NCI-H1930 (cell line): Measurements from ENCODE around the gene AHSG.
A peak's percentile ranks its signal among the peaks of the same experiment; 100 is the strongest.

Source experiments
- DNase-seq, 2 experiments: peaks; one replicate each; lab custom pipeline; 2025; lab: John Stamatoyannopoulos, UW

The AHSG gene

DNA sequence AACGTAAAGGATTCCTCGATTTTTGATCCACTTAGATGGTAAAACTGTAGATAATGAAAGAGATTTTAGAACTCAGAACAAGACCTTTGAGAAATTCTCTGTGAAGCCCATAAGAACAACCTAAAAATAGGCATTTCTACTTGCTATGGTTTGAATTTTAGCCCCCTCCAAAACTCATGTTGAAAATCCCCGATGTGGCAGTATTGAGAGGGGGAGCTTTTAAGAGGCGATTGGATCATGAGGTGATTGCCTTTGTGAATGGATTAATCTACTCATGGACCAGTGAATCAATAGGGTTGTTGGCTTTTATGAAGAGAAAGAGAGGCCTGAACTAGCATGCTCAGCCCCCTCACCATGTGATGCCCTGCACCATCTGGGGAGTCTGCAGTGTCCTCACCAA, 20.2 kb upstream of the AHSG start:
- DNase-seq, result no peak

DNA sequence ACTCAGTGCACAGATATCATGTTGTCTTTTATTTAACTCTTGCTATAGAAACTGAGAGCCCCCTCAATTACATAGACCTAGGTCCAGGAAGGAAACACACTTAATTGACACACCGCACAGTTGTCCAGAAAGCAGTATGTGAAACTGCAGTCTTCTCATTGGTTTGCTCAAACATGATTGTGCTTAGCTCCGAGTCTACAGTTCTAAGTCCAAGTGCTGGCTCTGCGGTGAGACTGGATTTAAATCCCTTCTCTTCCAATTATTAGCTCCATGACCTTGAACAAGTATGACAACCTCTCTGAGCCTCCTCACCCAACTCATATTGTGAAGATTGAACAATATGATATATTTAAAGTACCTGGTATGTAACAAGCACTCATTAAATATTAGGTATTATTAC, 19.0 kb upstream of the AHSG start:
- DNase-seq, result no peak

DNA sequence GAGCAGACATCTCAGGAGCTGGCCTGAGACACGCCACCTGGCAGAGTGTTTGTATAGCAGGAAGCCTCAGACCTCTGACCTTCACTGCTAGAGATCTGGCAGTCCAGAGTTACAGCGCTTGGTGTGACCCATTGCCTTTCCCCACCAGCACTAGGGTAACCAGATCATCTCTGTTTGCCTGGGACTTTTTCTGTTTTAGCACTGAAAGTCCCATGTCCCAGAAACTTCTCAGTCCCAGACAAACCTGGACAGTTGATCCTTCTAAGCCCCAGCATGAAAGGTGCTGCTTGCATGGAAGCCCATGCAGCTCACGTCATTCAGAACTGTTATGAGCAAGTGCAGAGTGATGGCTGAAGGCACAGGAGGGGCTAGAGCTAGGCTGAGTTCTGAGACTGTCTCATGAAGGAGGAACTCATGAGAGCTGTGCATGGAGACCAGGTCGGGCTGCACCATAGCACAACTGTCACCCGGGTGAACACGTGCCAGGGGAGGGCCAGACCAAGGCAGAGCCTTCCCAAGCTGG, 18.2 kb upstream of the AHSG start:
- no peak for DNase-seq

DNA sequence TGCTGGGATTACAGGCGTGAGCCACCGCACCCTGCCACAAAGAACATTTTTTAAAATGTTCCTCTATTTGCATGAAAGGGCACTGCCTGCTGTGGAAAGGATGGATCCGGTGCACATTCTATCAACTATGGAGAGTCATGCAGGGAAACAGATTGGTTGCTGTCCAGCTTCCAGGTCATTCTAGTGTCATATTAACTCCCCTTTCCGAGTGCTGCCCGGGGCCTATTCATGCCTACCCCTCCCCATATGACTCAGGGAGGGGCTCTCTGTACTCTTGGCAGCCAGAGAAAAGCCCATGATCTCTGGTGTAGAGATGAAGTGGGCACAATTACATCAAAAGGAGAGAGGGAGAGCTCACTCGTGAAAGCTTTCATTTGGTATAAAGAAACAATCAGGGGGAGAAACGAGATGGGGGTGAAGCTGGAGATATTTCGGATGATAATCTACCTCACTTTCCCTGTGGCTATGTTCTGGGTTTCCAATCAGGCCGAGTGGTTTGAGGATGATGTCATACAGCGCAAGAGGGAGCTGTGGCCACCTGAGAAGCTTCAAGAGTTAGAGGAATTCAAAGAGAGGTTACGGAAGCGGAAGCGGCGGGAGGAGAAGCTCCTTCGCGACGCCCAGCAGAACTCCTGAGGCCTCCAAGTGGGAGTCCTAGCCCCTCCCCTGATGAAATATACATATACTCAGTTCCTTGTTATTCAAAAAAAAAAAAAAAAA, 16.1 kb upstream of the AHSG start:
- DNase-seq, result no peak

DNA sequence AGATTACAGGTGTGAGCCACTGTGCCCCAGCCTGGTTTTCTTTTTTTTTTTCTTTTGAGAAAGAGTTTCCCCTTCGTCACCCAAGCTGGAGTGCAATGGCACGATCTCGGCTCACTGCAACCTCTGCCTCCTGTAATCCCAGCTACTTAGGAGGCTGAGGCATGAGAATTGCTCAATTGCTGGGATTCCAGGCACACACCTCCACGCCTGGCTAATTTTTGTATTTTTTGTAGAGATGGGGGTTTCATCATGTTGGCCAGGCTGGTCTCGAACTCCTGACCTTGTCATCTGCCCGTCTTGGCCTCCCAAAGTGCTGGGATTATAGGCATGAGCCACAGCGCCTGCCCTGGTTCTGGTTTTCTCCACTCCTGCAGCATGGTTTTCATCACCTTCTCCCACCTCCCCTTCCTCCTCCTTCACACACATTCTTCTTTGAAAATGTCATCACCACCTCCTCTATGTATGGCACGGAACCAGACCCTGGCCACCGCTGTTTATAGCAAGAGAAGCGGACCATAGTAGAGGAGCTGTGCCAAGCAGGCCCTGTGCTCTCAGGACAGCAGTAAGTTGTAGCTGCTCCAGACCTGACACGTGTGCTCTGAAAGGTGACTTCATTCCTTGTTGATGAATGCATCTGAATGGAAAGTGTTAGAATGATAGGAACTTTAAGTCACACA, 14.6 kb upstream of the AHSG start:
- DNase-seq, result no peak

DNA sequence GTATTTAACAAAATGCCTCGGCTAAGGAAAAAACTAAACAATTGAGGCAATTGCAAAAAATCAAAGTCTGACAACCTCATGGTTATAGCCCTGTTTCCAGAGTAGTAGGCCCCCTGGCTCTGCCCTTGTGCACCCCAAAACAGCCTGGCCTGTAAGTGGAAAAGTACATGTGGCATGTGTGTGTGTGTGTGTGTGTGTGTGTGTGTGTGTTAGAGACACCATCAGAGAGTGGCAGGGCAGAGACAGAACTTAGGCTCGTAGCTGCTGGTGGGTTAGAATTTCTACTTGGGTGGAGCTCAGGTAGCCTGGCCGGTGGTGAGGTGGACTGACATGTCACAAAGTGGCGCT, 14.1 kb upstream of the AHSG start:
- DNase-seq, result no peak

DNA sequence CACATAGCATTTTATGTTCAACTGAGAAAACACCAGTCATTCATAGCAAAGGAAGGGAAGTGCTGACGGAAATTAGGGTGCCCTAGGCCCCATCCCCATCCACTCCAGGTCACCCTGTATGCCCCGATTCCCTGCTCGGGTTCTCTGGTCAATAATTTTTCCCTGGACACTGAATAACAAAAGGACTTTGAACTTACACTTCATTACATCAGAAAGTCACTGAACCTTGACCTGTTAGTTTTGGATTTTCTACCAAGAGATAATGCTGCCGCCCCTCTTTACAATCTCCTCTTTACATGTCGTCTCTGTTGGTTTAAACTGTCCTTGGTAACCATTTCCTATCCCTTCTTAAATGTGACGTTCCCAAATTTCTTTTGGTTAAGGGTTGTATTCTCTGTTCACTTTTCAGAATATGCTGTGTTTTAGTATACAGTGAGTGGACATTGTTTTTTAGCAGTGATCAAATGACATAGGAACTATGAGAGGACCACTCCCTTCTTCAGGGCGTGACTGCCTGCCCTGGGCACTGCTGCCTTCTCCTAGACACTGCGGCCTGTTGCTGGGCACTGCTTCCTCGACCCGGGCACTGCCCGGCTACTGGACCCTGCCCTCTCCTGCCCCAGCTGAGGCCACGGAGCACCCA, 13.6 kb upstream of the AHSG start:
- DNase-seq, result no peak

DNA sequence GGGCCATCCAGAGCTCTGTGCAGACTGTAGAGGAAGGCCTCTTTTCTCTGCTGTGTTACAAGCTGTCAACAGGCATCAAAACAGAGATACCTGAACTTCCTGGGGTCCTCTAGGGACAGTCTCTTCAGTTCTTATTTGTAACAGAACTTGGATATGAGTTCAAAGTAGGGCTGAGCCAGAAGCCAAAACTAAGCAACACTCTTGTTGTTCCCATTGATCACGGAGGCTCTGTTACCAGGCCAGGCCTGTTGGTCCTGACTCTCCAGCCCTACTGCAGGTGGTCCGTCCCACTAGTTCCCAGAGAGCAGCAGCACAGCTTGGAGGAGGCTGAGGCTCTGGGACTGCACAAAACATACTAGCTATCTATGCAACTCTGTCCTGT, 13.1 kb upstream of the AHSG start:
- no peak for DNase-seq

DNA sequence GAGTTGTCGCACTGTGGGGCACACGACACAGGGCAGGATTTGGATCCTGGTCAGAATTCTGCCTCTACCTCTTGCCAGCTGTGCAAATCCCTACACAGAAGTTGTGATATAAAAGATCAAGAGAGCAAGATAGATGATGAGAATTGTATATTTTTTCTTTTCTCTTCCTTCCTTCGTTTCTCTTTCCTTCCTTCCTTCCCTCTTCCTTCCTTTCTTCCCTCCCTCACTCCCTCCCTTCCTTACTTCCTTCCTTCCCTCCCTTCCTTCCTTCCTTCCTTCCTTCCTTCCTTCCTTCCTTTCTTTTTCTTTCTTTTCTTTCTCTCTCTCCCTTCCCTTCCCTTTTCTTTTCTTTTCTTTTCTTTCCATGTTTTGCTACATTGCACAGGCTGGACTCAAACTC, 12.0 kb upstream of the AHSG start:
- DNase-seq, result no peak

DNA sequence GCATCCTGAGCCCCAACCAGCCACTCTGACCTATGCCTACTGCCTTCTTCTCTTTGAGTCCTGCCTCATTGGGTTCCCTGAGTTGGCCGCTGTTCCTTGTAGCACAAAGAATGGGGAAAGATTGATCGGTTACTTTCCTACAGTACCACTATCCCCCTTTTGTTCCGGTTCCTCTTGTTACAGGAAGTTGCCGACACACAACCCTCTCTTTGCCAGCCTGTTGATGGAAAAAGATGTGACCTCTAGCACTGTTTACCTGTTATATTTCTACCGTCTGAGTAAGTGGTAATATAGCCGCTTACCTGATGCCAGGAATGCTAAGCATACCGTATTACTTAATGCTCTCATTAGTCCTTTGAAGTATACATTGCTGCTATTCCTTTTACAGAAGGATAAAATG, 9.7 kb upstream of the AHSG start:
- no peak for DNase-seq

DNA sequence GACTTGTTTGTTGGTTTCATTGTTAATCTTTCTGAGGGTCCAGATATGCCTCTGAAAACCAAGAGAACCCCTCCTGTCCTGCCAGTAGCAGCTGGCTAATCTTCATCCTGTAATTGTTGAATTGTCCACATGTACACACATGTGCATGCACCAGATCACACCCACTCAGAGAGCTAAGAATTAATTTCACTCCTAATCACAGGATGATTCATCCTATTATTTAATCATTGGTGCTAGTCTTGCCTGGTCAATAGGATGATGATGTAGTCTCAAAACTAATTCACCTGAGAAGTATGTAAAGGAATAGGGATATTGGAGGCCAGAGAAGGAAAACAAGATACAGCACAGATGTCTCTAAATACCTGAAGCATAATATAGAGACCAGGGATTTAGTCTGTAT, 7.8 kb upstream of the AHSG start:
- DNase-seq, result no peak

DNA sequence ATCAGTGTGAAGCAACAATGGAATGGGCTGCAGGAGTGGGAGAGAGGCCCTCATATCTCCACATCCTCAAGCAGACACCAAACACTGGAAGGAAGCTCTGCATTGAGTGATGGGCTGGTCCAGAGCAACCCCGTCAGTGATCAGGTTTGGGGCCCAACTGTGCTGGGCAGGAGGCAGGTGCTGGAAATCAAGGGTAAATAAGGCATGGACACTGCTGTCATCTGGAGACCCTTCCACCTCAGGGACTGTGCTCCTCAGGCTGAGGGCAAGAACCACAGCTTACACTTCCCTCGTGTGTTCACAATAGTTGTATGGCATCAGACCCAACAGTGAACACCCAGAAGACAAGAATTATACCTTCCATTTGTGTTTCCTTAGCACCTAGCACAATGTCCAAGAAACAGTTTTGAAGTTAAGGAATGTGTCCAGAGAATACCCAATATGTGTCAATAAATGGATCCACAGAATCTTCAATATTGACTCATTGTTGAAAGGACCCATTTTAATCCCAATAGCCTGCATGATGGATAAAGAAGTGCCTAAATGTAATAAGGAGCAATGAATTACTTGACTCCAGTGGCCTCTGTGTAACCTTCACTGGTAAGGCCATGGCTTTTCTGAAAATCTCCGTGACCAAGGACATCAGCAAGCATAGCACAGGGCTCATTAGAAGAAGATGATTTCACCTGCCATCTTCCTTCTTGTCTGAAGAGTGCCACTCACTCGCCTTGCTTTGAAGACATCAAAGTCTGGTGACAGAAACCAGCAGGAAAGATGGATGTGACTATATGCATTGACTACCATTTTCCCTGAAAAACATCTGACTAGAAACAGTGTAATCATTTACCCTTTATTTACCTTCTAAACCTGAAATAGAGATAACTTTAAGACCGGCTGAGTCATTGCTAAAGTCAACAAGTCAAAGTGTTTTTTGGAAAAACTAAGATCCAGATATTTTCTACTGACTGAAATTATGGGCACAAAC, 7.0 kb upstream of the AHSG start:
- no peak for DNase-seq

DNA sequence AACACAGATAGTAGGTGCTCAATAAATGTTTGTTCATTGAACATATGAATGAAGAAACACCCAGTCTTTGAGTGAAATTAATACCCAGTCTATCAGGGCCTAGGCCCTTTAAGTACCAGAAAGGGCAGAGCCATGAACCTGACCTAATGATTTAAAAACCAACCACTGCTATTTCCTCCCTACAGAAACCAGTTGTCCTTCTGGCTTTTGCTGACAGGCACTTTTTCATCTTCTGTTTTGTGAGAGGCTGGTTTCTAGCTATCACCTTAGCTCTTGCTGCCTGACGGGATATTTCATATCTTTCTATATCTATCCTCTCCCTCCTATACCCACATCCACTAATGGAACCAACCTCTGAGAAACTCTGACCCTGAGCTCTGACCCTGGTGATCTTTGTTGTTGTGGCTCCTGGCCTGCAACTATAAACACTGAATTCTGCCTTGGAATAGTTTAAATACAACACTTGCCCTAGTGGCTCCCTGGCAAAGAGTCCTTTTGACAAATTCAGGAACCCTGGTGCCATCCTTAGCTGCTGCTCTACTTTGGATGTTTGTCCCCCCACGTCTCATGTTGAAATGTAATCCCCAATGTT, 4.1 kb upstream of the AHSG start:
- no peak for DNase-seq

DNA sequence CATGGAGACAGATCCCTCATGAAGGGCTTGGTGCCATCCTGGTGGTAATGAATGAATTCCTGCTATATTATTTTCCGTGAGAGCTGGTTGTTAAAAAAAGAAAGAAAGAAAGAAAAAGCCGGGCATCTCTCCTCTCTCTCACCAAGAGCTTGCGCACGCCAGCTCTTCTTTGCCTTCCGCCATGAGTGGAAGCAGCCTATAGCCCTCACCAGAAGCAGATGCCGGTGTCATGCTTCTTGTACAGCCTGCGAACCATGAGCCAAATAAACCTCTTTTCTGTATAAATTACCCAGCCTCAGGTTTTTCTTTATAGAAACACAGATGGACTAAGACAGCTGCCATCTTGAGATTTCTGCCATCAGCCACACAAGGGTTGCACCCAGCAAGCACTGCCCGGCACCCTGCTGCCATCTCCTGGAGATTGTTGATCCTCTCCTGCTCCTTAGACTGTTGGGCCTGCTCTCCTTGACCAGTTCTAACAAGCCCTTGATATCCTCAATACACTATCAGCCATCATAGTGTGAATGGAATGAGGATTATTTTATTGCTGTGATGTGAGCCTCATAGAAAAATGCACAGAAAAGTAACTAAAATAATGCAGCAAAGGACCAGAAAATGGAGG, 3.5 kb upstream of the AHSG start:
- DNase-seq, result no peak

DNA sequence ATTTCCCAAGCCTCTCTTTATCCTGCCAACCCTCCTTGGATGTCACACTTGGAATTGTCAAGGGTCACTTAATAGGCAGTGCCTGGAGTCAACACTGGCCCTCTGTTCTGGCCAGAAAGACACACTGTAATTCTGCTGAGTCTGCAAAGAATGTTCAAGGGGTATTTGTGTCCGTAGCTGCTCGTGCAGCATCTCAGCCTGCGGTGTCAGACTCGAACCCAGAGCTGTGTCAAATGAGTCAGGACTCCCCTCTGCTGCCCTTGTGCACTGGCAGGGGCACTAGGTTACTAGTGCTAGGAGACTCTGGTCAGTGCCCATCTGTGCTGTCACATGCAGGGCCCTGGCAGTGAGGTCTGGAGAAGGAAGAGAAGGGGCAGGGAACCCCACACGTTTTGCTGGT, 795 bp upstream of the AHSG start:
- no peak for DNase-seq

DNA sequence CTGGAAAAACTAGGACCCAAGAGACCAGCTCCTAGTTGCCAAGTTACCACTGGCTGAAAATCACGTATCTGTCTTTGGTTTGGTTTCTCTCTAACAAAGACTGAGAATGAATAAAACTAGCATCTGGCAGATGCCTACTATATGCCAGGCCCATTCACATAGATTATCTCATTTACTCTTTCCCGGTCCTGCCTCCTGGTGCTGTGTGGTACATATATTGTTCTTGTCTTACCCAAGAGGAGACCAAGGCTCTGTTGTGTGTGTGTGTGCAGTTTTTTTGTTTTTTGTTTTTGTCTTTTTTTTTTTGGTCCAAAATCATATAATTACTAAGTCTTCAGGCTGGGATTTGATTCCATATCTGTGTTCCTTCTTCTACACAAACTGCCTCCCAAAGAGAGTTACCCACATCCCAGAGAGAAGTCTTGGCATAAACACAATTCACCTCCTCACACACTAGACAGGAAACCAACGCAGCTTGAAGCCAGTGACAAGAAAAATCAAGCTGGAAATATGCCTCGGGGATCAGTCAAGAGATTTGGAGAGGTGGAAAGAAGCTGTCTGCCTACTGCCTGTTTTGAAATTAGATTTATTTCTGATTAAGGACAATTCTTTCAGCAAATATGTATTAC, 891 bp downstream of the AHSG start:
- no peak for DNase-seq

DNA sequence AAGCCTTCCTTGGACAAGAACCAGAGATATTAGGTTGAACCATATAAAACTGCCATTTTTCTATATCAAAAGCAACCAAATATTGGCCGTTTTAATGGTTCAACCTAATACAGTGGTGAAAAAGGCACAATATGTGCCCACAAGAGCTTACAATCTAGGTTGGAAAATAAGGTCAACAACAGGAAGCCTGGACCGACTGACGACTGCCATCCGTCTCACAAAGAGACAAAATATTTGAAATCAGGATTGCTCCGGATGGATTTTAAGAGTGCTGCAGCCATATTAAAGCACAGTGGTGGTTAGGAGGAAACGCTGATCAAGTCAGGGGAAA, 1.4 kb downstream of the AHSG start:
- DNase-seq, result no peak

DNA sequence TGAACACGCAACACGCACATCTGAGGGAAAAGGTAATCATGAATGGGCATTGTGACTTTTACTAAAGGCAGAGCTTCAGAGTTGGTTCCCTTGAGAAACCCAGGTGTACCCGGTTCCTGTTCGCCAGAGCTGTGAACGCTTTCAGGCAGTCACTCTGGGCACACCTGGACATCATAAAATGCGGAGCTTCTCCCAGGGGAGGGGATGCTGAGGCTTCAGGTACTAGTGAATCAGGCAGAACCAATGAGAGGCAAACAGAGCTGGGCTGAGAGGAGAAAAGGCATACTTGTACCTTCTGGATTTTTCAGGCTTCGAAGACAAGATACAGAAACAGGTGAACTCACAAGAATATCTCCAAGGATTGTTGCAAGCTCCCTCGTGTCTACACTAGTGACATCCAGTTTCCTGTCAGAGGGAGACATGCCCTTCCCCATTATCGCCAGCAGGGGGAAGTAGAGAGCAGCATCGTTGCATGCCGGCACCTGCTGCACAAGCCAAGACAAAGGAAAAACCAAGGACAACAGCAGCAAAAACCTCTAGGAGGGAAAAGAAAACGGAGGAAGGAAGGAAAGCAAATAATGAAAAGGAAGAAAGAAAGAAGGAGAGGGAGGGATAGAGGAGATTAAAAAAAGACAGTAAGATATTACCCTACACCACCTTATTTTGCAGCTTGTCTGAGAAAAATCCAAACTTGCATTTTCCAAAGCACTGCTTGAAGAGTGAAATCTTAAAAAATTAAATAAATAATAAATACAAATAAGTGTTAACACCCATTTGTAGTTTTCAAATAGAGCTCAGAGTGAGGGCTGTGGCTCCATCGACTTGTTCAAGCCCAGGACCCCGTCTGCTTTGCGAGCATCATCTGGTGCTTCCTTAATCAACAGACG, 2.0 kb downstream of the AHSG start:
- peak; percentile 46 to 65 for DNase-seq

DNA sequence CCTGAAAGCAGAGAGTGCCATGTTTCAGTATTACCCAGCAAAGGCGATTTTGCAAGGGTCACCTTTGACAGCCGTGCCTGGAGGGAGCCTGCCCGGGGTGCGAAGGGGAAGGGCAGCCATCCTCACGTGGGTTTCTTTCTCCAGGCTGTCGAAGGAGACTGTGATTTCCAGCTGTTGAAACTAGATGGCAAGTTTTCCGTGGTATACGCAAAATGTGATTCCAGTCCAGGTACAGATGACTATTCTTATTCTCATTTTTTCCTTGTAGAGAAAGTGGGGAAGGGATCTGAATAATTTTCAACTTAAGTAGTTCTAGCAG, 3.4 kb downstream of the AHSG start:
- no peak for DNase-seq
